ENCODE results near the gene GPR68.

DNA sequence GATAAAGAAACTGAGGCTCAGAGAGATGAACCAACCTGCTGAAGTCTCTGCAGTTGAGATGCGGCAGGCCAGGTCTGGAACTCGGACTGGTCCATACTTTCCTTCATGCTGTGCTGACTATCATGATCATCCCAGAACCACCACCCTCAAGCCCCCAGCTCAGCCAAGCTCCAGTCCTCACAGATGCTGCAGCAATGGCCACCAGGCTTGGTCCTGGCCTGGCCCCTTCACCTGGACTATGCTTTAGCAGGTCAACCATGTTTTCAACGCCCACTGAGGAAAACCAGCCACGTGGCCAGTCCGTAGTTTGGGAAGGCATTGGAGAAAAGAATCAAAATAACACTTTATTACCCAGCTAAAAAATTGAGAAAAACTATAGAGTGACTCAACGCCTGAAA, 1.4 kb downstream of the GPR68 start:
- TF ChIP-seq, protein P1, sequence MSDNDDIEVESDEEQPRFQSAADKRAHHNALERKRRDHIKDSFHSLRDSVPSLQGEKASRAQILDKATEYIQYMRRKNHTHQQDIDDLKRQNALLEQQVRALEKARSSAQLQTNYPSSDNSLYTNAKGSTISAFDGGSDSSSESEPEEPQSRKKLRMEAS (IDR thresholded peaks at IDR 0.05) = no peak
- no peak for TF ChIP-seq ESRRA (IDR thresholded peaks at IDR 0.05; ENCODE audit: borderline replicate concordance, low read length)
- TF ChIP-seq, protein P2, sequence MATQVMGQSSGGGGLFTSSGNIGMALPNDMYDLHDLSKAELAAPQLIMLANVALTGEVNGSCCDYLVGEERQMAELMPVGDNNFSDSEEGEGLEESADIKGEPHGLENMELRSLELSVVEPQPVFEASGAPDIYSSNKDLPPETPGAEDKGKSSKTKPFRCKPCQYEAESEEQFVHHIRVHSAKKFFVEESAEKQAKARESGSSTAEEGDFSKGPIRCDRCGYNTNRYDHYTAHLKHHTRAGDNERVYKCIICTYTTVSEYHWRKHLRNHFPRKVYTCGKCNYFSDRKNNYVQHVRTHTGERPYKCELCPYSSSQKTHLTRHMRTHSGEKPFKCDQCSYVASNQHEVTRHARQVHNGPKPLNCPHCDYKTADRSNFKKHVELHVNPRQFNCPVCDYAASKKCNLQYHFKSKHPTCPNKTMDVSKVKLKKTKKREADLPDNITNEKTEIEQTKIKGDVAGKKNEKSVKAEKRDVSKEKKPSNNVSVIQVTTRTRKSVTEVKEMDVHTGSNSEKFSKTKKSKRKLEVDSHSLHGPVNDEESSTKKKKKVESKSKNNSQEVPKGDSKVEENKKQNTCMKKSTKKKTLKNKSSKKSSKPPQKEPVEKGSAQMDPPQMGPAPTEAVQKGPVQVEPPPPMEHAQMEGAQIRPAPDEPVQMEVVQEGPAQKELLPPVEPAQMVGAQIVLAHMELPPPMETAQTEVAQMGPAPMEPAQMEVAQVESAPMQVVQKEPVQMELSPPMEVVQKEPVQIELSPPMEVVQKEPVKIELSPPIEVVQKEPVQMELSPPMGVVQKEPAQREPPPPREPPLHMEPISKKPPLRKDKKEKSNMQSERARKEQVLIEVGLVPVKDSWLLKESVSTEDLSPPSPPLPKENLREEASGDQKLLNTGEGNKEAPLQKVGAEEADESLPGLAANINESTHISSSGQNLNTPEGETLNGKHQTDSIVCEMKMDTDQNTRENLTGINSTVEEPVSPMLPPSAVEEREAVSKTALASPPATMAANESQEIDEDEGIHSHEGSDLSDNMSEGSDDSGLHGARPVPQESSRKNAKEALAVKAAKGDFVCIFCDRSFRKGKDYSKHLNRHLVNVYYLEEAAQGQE (IDR thresholded peaks at IDR 0.05) = no peak
